GM08714 (cell line): Measurements from ENCODE around the gene ANO1.

Experiments used
- H3K4me3 ChIP-seq: fragments of 200-500 bp; sonication (Bioruptor generic); 2 replicates; pipeline ENCODE4 v1.5.1; 2014; ENCODE audit warnings: mild to moderate bottlenecking, low read length, inconsistent platforms
- ZNF274 ChIP-seq: IDR thresholded peaks from 2 replicates; pipeline ENCODE4 v1.6.1; 2012; ENCODE audit warnings: mild to moderate bottlenecking, low read depth, low read length

The ANO1 gene

GRCh38 chr11:70226183-70226582, 148.1 kb downstream of the ANO1 start:
- no peak for TF ChIP-seq ZNF274

GRCh38 chr11:70226967-70227366, 148.8 kb downstream of the ANO1 start:
- no peak overlapping the region for H3K4me3 ChIP-seq
- TF ChIP-seq ZNF274, result no peak

More at GRCh38 chr11:70226183-70226582, 148.1 kb downstream of the ANO1 start:
- no peak overlapping the region for H3K4me3 ChIP-seq

- H3K4me3 ChIP-seq, result no peak overlapping the region
- TF ChIP-seq ZNF274, result no peak
These were observed 151.6 kb downstream of the ANO1 start for GRCh38 chr11:70229737-70230136.

GRCh38 chr11:70230151-70230839, 152.2 kb downstream of the ANO1 start:
- H3K4me3 ChIP-seq, result no peak overlapping the region
- TF ChIP-seq ZNF274, result no peak

GRCh38 chr11:70230840-70231710, 153.0 kb downstream of the ANO1 start:
- no peak overlapping the region for H3K4me3 ChIP-seq
- no peak for TF ChIP-seq ZNF274

- H3K4me3 ChIP-seq, result no peak overlapping the region
- TF ChIP-seq ZNF274, result no peak
These were observed 154.9 kb downstream of the ANO1 start for GRCh38 chr11:70233034-70233433.

- TF ChIP-seq ZNF274, result no peak
- H3K4me3 ChIP-seq, result no peak overlapping the region
These were observed 155.4 kb downstream of the ANO1 start for GRCh38 chr11:70233511-70233934.

- H3K4me3 ChIP-seq, result no peak overlapping the region
- no peak for TF ChIP-seq ZNF274
These were observed 155.8 kb downstream of the ANO1 start for GRCh38 chr11:70233962-70234361.
